ENCODE measurements around the gene STARD8.
"Not testable (repeated sequence)": the region's sequence is repeated elsewhere in the genome, so short reads cannot be mapped to it uniquely, and the experiment has no call there.

The STARD8 gene

GRCh38 chrX:68725756-68726365 lies 78.4 kb downstream of the STARD8 start:
- DNase-seq (ENCODE audit: low read depth, low spot score): no peak
- no peak overlapping the region for H3K4me3 ChIP-seq (ENCODE audit: low read length)

GRCh38 chrX:68726366-68726765 lies 78.9 kb downstream of the STARD8 start:
- no peak for DNase-seq (ENCODE audit: low read depth, low spot score)
- no peak overlapping the region for H3K4me3 ChIP-seq (ENCODE audit: low read length)

GRCh38 chrX:68727696-68728095 lies 80.2 kb downstream of the STARD8 start:
- DNase-seq (ENCODE audit: low read depth, low spot score): no peak
- no peak overlapping the region for H3K4me3 ChIP-seq (ENCODE audit: low read length)

- no peak overlapping the region for H3K4me3 ChIP-seq (ENCODE audit: low read length)
- DNase-seq (ENCODE audit: low read depth, low spot score): no peak
Observed at GRCh38 chrX:68728186-68728585, 80.7 kb downstream of the STARD8 start.

DNA sequence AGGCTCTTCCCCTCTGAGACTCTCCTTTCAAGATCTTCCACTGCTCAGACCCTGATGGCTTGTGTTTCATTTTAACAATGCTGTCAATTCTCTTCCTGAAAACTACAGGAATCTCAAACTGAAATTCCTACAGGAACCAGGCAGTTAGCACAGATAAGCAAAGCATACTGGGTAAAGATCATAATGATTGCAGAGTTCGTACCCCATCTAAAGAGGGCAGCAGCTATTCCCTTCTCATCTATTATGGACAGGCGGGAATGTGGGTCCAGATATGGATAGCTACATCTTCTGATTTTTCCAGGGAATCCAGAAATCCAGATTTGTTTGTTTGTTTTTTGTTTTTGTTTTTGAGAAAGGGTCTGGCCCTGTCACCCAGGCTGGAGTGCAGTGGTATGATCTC lies 83.8 kb downstream of the STARD8 start:
- no peak overlapping the region for H3K4me3 ChIP-seq (ENCODE audit: low read length)
- no peak for DNase-seq (ENCODE audit: low read depth, low spot score)

GRCh38 chrX:68732906-68733493 lies 85.5 kb downstream of the STARD8 start:
- H3K4me3 ChIP-seq (ENCODE audit: low read length): no peak overlapping the region
- peak; percentile 37 for DNase-seq (ENCODE audit: low read depth, low spot score)

GRCh38 chrX:68735266-68735665 lies 87.8 kb downstream of the STARD8 start:
- H3K4me3 ChIP-seq (ENCODE audit: low read length): no peak overlapping the region
- no peak for DNase-seq (ENCODE audit: low read depth, low spot score)

- H3K4me3 ChIP-seq (ENCODE audit: low read length); DNase-seq (ENCODE audit: low read depth, low spot score): not testable (repeated sequence)
Observed at GRCh38 chrX:68741864-68742263, 94.4 kb downstream of the STARD8 start.

DNA sequence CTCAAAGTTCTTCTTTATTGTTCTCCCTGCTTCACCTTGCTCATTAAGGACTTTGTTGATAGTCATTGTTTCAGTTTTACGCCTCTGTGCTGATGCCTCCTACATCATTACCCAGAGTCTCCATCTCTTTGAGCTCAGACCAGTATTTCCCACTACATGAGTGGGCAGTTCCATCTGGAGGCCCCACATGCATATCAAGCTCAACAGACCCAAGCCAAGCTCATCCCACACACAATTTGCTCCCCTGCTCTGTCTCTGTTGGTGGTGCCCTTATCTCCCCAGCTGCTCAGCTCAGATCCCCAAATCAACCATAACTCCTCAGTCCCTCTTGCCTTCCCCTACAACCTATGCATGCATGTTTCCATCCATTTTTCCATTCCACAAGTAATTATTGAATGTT lies 96.3 kb downstream of the STARD8 start:
- DNase-seq (ENCODE audit: low read depth, low spot score): no peak
- no peak overlapping the region for H3K4me3 ChIP-seq (ENCODE audit: low read length)

DNA sequence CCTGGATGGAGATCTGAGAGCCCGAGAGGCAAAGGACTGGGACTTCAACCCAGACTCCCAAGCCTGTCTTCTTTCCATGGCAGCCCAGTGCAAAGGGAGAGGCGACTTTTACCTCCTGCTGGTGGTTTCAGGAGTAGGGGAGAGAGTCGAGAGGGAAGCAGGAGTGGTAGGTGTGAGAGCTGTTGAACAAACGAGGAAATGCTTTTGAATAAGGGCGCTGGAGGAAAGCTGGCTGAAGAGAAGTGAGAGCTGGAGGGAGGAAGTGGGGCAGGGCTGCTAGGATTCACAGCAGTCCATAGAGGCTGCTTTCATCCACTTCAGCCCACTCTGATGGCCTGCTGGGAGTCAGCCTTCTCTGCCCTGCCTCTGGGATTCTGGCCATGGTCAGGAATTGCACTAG lies 99.5 kb downstream of the STARD8 start:
- no peak overlapping the region for H3K4me3 ChIP-seq (ENCODE audit: low read length)
- no peak for DNase-seq (ENCODE audit: low read depth, low spot score)

DNA sequence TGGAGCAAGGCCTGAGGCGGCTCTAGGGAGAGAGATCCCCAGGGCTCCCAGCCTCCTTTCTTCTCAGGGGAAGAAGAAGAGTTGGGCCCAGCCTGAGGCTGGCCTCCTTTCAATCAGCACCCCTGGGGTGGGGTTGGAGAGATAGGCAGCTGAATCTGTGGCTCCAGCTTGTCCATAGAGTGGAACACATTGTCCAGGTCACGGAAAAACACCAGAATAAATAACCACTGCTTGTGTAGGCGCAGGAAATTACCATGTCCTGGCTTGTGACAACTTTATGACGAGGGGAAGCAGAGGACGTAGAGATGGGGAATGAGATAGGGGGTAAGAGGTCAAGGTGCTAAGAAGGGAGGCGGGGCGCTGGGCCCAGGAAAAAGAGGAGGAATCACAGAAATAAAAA lies 100.6 kb downstream of the STARD8 start:
- H3K4me3 ChIP-seq (ENCODE audit: low read length): no peak overlapping the region
- DNase-seq (ENCODE audit: low read depth, low spot score): no peak

- no peak for DNase-seq (ENCODE audit: low read depth, low spot score)
- no peak overlapping the region for H3K4me3 ChIP-seq (ENCODE audit: low read length)
Observed at GRCh38 chrX:68749426-68749825, 102.0 kb downstream of the STARD8 start.

- H3K4me3 ChIP-seq (ENCODE audit: low read length): no peak overlapping the region
- no peak for DNase-seq (ENCODE audit: low read depth, low spot score)
Observed at GRCh38 chrX:68750316-68750715, 102.8 kb downstream of the STARD8 start.

GRCh38 chrX:68751372-68751771 lies 103.9 kb downstream of the STARD8 start:
- H3K4me3 ChIP-seq (ENCODE audit: low read length): no peak overlapping the region
- DNase-seq (ENCODE audit: low read depth, low spot score): no peak

GRCh38 chrX:68753218-68753617 lies 105.8 kb downstream of the STARD8 start:
- no peak overlapping the region for H3K4me3 ChIP-seq (ENCODE audit: low read length)
- DNase-seq (ENCODE audit: low read depth, low spot score): no peak

DNA sequence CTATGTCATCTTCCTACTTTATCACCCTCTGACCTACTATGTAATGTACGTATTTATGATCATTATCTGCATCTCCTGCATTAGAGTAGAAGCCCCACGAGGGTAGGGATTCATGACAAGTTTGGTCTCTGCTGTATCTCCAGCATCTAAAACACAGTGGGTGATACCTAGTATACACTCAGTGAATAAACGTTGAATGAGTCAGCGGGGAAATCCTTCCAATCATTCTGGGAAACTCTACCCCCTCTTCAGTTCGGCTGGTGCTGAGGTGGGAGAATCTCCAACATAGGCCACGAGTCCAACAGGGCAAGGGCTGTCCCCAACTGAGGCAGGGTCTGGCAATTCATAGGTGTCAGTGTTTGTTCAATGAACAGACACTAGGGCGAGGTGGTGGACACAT lies 106.9 kb downstream of the STARD8 start:
- H3K4me3 ChIP-seq (ENCODE audit: low read length): no peak overlapping the region
- DNase-seq (ENCODE audit: low read depth, low spot score): no peak

DNA sequence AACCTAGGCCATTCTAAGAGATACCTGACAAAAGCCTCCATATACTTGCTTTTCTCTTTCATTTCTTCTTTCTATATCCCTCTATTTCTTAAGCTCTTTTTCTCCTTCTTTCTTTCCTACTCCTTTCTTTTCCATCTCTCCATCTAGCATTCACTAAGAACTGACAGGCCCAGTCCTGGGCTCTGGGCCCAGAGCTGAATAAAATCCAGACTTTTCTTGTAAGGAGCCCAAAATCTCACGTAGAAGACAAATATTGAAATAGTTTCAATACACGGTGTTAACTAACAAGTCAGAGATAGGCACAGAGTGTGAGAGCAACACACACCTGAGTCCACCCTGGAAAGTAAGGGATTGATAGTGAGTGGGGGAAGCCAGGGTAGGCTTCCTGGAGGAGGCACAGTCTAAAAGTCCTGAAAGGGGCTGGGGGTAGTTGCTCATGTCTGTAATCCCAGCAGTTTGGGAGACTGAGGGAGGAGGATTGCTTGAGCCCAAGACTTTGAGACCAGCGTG lies 108.2 kb downstream of the STARD8 start:
- DNase-seq (ENCODE audit: low read depth, low spot score): no peak
- no peak overlapping the region for H3K4me3 ChIP-seq (ENCODE audit: low read length)

- H3K4me3 ChIP-seq (ENCODE audit: low read length): no peak overlapping the region
- DNase-seq (ENCODE audit: low read depth, low spot score): no peak
Observed at GRCh38 chrX:68757331-68757730, 109.9 kb downstream of the STARD8 start.

DNA sequence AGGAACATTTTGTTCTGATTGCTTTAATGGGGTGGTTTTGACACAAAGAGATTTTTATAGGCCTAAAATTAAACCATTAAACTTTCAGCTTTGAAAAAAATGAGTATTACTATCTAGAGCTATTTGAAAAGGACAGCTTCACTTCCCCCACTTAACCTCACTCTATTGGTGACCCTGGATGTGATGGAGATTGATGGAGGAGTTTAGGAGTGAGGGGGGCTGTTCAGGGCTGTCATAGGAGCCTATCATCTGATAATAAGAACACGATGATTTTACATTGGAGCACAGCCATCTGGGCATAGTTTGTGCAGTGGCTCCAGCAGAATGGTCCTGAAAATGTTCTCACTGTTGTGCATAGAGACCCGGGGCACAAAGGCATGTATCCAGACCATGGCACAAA lies 110.3 kb downstream of the STARD8 start:
- no peak for DNase-seq (ENCODE audit: low read depth, low spot score)
- no peak overlapping the region for H3K4me3 ChIP-seq (ENCODE audit: low read length)

DNA sequence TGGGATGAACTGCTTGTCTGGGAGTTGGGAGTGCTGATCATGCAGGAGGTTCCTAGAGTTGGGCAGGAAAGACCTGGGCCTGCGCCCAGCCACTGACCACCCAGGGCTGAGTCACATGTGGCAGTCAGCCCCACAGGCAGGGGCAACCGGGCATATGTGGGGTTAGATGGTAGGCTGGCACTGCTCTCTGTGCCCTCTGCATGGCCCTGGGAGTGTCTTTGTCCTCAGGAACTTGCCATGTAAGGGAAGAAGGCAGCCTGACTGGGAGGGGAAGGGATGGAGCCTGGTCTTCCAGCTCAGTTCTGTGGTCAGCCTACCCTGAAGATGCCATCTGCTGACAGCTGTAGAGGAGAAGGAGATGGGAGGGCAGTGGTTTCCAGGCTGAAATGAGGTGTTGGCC lies 111.2 kb downstream of the STARD8 start:
- no peak overlapping the region for H3K4me3 ChIP-seq (ENCODE audit: low read length)

DNA sequence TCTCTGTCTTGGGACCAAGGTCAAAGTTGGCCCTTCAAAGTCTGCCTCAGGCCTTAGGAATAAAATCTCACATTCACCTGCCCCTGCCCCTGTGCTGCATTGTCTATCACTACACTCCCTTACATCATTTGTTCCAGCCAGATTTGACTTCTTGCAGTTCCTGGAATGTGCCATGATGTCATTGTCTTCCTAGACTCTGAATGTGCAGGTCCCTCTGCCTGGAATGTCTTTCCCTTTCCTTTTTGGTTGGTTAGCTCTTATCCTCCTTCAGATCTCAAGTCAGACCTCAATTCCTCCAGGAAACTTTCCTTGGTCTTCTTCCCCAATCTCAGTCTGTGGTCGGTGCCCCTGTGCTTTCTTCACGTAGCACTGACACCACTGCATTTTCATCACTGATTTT lies 113.6 kb downstream of the STARD8 start:
- no peak overlapping the region for H3K4me3 ChIP-seq (ENCODE audit: low read length)
- no peak for DNase-seq (ENCODE audit: low read depth, low spot score)

More for the DNA sequence above, 111.2 kb downstream of the STARD8 start:
- DNase-seq (ENCODE audit: low read depth, low spot score): no peak
